SU-DHL-6 (cell line): Measurements from ENCODE around the gene TEX38.

Experiments
- EZH2phosphoT487 ChIP-seq: fragments of 200-600 bp; sonication (generic), shearing (Covaris generic); conservative IDR thresholded peaks from 2 replicates; pipeline ENCODE4 v1.6.1; 2018; ENCODE audit warnings: mild to moderate bottlenecking, antibody characterized with exemption, low read length, moderate library complexity, mixed read lengths
- TF ChIP-seq, protein P1 (sequence below): fragments of 200-600 bp; sonication (generic); IDR thresholded peaks from one replicate; pipeline ENCODE4 v1.5.1; 2017; ENCODE audit warnings: antibody characterized with exemption, mild to moderate bottlenecking, low read length, moderate library complexity; ENCODE audit not compliant: insufficient read depth, poor library complexity, severe bottlenecking

DNA sequence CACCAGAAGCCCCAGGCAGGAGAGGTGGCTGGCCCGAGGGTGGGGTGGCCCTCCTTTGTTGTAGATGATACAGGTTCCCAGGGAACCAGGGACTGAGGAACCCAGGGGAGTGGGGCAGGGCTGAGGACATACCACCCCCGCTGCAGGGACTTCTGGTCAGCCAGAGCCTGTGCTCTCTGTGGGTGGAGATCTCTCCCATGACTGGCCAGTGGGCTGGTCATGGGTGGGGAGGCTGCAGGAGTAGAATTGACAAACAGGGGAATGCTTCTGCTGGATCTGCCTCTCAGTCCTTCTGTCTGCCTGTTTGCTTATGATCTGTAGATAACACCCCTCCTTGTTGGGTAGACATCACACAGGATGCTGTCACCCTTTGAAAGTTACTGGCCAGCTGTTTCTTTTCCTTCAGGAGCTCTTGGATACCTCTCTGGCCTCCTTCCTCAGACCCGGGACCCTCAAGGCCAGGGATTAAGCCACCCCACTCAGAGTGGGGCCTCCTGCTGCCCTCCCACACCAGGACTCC, 50.1 kb downstream of the TEX38 start:
- no peak for TF ChIP-seq EZH2phosphoT487
- TF ChIP-seq, protein P1, sequence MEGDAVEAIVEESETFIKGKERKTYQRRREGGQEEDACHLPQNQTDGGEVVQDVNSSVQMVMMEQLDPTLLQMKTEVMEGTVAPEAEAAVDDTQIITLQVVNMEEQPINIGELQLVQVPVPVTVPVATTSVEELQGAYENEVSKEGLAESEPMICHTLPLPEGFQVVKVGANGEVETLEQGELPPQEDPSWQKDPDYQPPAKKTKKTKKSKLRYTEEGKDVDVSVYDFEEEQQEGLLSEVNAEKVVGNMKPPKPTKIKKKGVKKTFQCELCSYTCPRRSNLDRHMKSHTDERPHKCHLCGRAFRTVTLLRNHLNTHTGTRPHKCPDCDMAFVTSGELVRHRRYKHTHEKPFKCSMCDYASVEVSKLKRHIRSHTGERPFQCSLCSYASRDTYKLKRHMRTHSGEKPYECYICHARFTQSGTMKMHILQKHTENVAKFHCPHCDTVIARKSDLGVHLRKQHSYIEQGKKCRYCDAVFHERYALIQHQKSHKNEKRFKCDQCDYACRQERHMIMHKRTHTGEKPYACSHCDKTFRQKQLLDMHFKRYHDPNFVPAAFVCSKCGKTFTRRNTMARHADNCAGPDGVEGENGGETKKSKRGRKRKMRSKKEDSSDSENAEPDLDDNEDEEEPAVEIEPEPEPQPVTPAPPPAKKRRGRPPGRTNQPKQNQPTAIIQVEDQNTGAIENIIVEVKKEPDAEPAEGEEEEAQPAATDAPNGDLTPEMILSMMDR, result no peak
